Aorta (tissue), 5 donors: ENCODE data around the gene RGS3. TPM values are rescaled to one million over a fixed set of nuclear protein-coding genes. Genes with fewer than 3 reads are reported as not detected.
A peak's percentile ranks its signal among the peaks of the same experiment; 100 is the strongest.

Experiments used
- ATAC-seq: fragments of 200-7000 bp; cut with Tn5 transposase; one replicate; pipeline ENCODE4 v1.9.1; 2022; ENCODE audit warnings: moderate library complexity; ENCODE audit not compliant: low FRiP score
- DNase-seq, 2 donors: peaks; one replicate each; pipeline ENCODE4 v3.0.0-alpha.2; 2020
- H3K27ac ChIP-seq, 2 donors: one replicate each; pipeline ENCODE4 v1.5.1; 2013; ENCODE audit warnings: low read length in 2 of 2, mild to moderate bottlenecking in 2 of 2, moderate library complexity in 2 of 2, control low read depth in 1 of 2, inconsistent platforms in 1 of 2, low read depth in 1 of 2
- H3K27me3 ChIP-seq, 2 donors: one replicate each; pipeline ENCODE4 v1.6.1; 2013; ENCODE audit warnings: control low read depth in 1 of 2, low read length in 1 of 2, mild to moderate bottlenecking in 1 of 2, moderate library complexity in 1 of 2; ENCODE audit not compliant: insufficient read depth in 2 of 2, control insufficient read depth in 1 of 2
- H3K36me3 ChIP-seq, 2 donors: one replicate each; pipeline ENCODE4 v1.6.1; 2013; ENCODE audit warnings: control low read depth in 1 of 2, low read length in 1 of 2, mild to moderate bottlenecking in 1 of 2; ENCODE audit not compliant: insufficient read depth in 2 of 2, control insufficient read depth in 1 of 2
- H3K4me1 ChIP-seq, 2 donors: one replicate each; pipeline ENCODE4 v1.6.1; 2013; ENCODE audit warnings: low read length in 2 of 2, control low read depth in 1 of 2, mild to moderate bottlenecking in 1 of 2, moderate library complexity in 1 of 2; ENCODE audit not compliant: insufficient read depth in 2 of 2, control insufficient read depth in 1 of 2
- H3K4me3 ChIP-seq, 2 donors: one replicate each; pipeline ENCODE4 v1.5.1; 2013; ENCODE audit warnings: low read length in 2 of 2, control low read depth in 1 of 2, mild to moderate bottlenecking in 1 of 2
- H3K9me3 ChIP-seq: one replicate; pipeline ENCODE4 v1.6.1; 2013; ENCODE audit warnings: mild to moderate bottlenecking, low read length; ENCODE audit not compliant: control insufficient read depth
- WGBS, 2 donors: extraction: QIAGEN DNeasy Blood & Tissue Kit; methylation state at CpG; one replicate each; pipeline ENCODE4 v1.1.7; 2013; 5-methylcytosine and 5-hydroxymethylcytosine counted together
- intact Hi-C, 2 donors: fragments of 100-400 bp; cut with DNase I; formaldehyde crosslinking; loops; one replicate each; pipeline versions ENCODE4 v1.14.2 to v1.15.0; 2022
- polyA plus RNA-seq, 2 donors: library from polyadenylated mRNA; stranded (reverse); fragments of 200-250 nt; gene quantifications; one replicate each; pipeline ENCODE4 v1.2.3, GENCODE V29; 2013
- total RNA-seq, 2 donors: library from RNA; stranded (reverse); fragmentation: NEBNext Ultra II Directional; extraction: Animal tissue kit (Norgen Biotek cat#: 25700); gene quantifications; one replicate each; pipeline ENCODE4 v1.2.1, GENCODE V29; 2021
- donor health status: healthy with polysubstance abuse.
- donor health status: Bipolar disorder and iron deficiency.
- donor health status: DM: no; HTN: no; CAD: no.
- donor health status: DM: no; HTN: no; CAD: no.
- donor health status: DM: yes; HTN: yes; CAD: no.

Gene RGS3
- total and polyA plus RNA-seq, 4 donors, result 74.3 to 161 (median 149) TPM

- peak in 1 of 2 donors; percentile 66 for DNase-seq
- 20 to 25% methylated on average over 14 of the region's 14 CpGs for WGBS, 2 donors
- no peak overlapping the region for H3K4me3 ChIP-seq
- H3K27ac ChIP-seq, result peak overlapping the region in 1 of 2 donors; percentile 38
- H3K36me3 ChIP-seq, result peaks cover 0 to 5% of the 10 kb centered on the region in 2 donors
- H3K9me3 ChIP-seq, result no peaks in the 10 kb centered on the region
- intact Hi-C loops, result loop anchor here in 1 of 2 donors (10.0 kb wide), 1 partner anchor 323 kb away; the partner anchor contains the start of genes CDC26 and PRPF4
- H3K4me1 ChIP-seq, result peaks cover 2 to 14% of the 10 kb centered on the region in 2 donors
- H3K27me3 ChIP-seq, result no peaks in the 10 kb centered on the region
- no peak for ATAC-seq
These were observed 134.1 kb downstream of the RGS3 start for GRCh38 chr9:113597390-113598241.

- WGBS, 2 donors, result 25 to 42% methylated on average over 2 of the region's 2 CpGs
- ATAC-seq, result no peak
- peak in 1 of 2 donors; percentile 67 for DNase-seq
- intact Hi-C loops, result loop anchor here in 1 of 2 donors (10.0 kb wide), 1 partner anchor 324 kb away; the partner anchor contains the start of genes CDC26 and PRPF4
- Histone ChIP-seq H3K4me1 (peaks cover 2 to 14% of the 10 kb centered on the region in 2 donors), H3K27me3 (no peaks in the 10 kb centered on the region), H3K36me3 (peaks cover 0 to 5% of the 10 kb centered on the region in 2 donors), H3K4me3 (no peak overlapping the region), H3K9me3 (no peaks in the 10 kb centered on the region), H3K27ac (peak overlapping the region in 1 of 2 donors; percentile 90)
These were observed 134.9 kb downstream of the RGS3 start for GRCh38 chr9:113598451-113598850.

DNA sequence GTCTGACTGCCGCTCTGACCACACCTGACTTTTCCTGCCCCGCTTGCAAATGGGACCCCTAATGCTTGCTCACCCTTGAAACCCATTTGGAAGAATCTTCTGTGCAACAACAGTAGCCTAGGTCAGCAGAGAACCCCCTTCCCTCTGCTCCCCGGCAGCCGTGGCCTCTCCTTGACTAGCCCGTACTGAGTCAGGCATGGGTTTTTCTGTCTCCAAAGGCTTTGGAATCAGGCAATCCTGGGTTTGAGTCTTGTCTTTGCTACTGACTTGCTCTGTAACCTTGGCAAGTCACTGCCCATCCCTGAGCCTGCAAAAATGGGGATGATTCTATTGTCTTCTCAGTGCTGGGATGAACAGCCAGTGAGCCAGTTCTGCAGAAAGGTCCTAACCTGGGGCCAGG lies 135.4 kb downstream of the RGS3 start:
- ATAC-seq, result no peak
- H3K36me3 ChIP-seq, result peaks cover 0 to 5% of the 10 kb centered on the region in 2 donors
- peak overlapping the region in 1 of 2 donors; percentile 90 for H3K27ac ChIP-seq
- H3K4me3 ChIP-seq, result no peak overlapping the region
- H3K9me3 ChIP-seq, result no peaks in the 10 kb centered on the region
- no peaks in the 10 kb centered on the region for H3K27me3 ChIP-seq
- 55 to 63% methylated on average over 5 of the region's 5 CpGs for WGBS, 2 donors
- intact Hi-C loops, result loop anchor here in 1 of 2 donors (10.0 kb wide), 1 partner anchor 324 kb away; the partner anchor contains the start of genes CDC26 and PRPF4
- DNase-seq, result no peak
- peaks cover 2 to 14% of the 10 kb centered on the region in 2 donors for H3K4me1 ChIP-seq

DNA sequence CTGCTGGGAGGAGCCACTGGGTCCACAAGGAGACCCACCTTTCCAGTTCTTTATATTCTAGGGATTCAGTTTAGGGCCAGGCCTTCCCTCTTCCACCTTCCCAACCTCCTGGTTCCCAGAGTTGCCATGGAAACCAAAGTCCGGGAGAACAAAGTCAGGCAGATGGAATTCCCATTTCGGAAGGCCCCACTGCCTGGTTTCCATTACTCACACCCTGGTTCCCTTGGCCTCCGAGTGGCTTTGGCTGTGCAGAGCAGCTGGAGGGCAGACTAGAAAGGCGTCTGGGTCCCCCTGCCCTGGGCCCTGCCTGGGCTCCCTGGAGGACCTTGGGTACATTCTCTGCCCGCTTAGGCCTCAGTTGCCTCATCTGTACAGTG lies 136.1 kb downstream of the RGS3 start:
- no peak for ATAC-seq
- Histone ChIP-seq H3K4me1 (peaks cover 2 to 14% of the 10 kb centered on the region in 2 donors), H3K36me3 (peaks cover 0 to 5% of the 10 kb centered on the region in 2 donors), H3K9me3 (no peaks in the 10 kb centered on the region), H3K4me3 (no peak overlapping the region), H3K27ac (peak overlapping the region in 1 of 2 donors; percentile 90), H3K27me3 (no peaks in the 10 kb centered on the region)
- WGBS, 2 donors, result 12 to 23% methylated on average over 5 of the region's 5 CpGs
- intact Hi-C loops, result loop anchor here in 1 of 2 donors (10.0 kb wide), 1 partner anchor 325 kb away; the partner anchor contains the start of genes CDC26 and PRPF4
- peak; percentile 70 to 83 for DNase-seq

DNA sequence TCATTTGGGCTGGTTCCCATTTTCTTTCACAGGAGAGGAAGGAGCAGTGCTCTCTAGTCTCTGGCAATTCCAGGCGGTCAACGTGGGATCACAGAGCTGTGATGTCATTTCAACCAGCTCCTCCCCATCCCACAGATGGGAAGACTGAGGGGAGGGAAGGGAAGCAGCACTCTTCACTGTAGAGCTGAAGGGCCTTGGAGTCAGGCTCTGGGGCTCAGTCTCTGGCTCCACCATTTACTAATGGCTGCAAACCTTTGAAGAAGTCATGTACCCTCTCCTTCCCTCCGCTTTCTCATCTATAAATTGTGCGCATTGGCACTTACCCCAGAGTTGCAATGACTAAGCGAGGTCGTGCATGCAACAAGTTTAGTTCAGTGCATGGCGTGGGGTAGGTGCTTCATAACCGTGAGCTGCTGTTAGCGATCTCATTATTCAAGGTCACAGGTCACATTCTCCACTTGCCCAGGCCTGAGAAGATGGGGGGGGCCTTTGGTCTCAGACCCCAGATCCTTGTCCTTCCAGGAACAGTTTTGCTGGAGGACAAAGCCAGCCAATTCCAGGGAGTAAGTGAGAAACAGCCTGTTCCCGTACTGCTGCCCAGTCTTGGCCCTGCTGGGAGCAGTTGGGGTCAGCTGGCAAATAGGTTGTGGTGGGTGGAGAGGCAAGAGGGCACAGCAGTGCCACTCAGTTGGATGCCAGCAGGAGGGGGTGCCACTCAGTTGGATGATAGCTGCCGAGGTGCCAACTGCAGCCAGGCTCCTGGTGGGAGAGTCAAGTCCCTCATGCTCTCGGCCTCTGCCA lies 136.7 kb downstream of the RGS3 start:
- H3K27me3 ChIP-seq, result no peaks in the 10 kb centered on the region
- WGBS, 2 donors, result 23 to 27% methylated on average over 12 of the region's 12 CpGs
- ATAC-seq (peak; percentile 47), DNase-seq (peak in 1 of 2 donors; percentile 78)
- intact Hi-C loops, result no loop called here
- no peak overlapping the region for H3K4me3 ChIP-seq
- peak overlapping the region; percentile 8 to 90 for H3K27ac ChIP-seq
- H3K9me3 ChIP-seq, result no peaks in the 10 kb centered on the region
- H3K36me3 ChIP-seq, result peaks cover 0 to 5% of the 10 kb centered on the region in 2 donors
- peaks cover 2 to 14% of the 10 kb centered on the region in 2 donors for H3K4me1 ChIP-seq

DNA sequence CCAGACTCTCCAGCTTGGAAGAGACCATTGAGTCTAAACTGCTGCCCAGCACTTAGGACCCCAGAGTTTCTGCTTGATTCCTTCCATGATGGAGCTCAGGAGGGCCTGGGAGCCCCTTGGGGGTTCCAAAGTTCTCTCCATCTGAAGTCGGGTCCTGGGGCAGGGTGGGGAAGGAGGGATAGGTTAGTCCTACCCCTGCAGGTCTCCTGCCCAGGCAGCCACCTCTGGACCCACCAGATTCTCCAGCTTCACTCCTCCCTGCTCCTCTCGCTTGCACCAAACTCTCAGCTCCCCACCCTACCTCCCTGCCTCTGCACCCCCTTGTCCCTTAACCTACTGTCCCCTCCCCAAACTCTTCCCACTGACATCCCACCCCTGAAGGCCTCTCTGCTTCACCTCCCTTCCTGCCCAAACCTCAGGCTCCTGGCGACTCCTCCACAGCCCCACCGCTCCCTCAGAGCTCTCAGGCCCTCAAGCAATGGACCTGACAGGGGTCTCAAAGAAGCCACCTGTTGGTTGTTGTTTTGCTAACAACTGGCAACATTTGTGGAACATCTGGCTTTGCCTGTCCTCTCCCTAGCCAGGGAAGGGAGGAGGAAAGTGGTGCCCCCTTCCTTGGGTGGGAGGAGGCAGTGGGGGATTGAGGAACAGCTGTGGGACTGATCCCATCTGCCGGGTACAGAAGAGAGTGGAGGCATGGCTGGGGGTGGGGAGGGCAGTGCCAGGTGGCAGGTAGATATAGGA lies 137.5 kb downstream of the RGS3 start:
- Histone ChIP-seq H3K27ac (peak overlapping the region; percentile 8 to 54), H3K27me3 (no peaks in the 10 kb centered on the region), H3K4me1 (peaks cover 2 to 14% of the 10 kb centered on the region in 2 donors), H3K4me3 (no peak overlapping the region), H3K9me3 (no peaks in the 10 kb centered on the region), H3K36me3 (peaks cover 0 to 5% of the 10 kb centered on the region in 2 donors)
- peak in 1 of 2 donors; percentile 64 for DNase-seq
- WGBS, 2 donors, result 75 to 78% methylated on average over 5 of the region's 5 CpGs
- intact Hi-C loops, result no loop called here
- ATAC-seq, result no peak

DNA sequence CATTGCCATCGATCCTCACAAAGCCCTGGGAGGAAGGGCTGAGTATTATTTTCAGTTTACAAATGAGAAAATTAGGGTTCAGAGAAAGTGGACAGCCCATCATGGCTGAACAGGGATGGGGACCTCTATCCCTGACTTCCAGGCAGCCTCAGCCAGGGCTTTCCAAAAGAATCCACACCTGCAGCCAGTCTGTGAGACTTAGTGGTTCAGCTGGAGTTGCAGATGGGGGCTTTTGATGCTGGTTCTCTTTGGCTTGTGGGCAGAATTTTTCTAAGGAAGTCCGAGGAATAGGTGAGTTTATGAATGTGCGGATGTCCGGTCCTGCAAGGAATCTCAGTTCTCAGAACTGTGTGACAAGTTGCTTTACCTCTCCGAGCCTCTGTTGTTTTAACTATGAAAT lies 138.1 kb downstream of the RGS3 start:
- Histone ChIP-seq H3K27ac (peak overlapping the region; percentile 20 to 43), H3K4me1 (peaks cover 2 to 14% of the 10 kb centered on the region in 2 donors), H3K9me3 (no peaks in the 10 kb centered on the region), H3K27me3 (no peaks in the 10 kb centered on the region), H3K4me3 (no peak overlapping the region), H3K36me3 (peaks cover 0 to 5% of the 10 kb centered on the region in 2 donors)
- no peak for ATAC-seq
- 50 to 52% methylated on average over 5 of the region's 5 CpGs for WGBS, 2 donors
- no peak for DNase-seq
- intact Hi-C loops, result loop anchor here in 1 of 2 donors (2.0 kb wide), 1 partner anchor 19 kb away; no protein-coding TSS in a partner anchor
